Mucosa of descending colon (tissue), 3 donors: ENCODE data around the gene CCDC85C. TPM values are rescaled to one million over a fixed set of nuclear protein-coding genes. Genes with fewer than 3 reads are reported as not detected.

Experiments
- ATAC-seq: fragments of 200-7000 bp; cut with Tn5 transposase; one replicate; pipeline ENCODE4 v1.9.1; 2020; ENCODE audit warnings: mild to moderate bottlenecking, moderate library complexity
- DNase-seq, 3 donors: peaks; one replicate each; pipeline ENCODE4 v3.0.0-alpha.2; 2020
- H3K36me3 ChIP-seq: fragments of 200-600 bp; one replicate; pipeline ENCODE4 v1.8.0; 2021; ENCODE audit warnings: low read depth, mild to moderate bottlenecking
- H3K4me1 ChIP-seq: fragments of 200-600 bp; one replicate; pipeline ENCODE4 v1.8.0; 2021; ENCODE audit warnings: low read depth, mild to moderate bottlenecking
- H3K4me3 ChIP-seq: fragments of 200-600 bp; one replicate; pipeline ENCODE4 v1.8.0; 2021; ENCODE audit warnings: mild to moderate bottlenecking
- H3K9me3 ChIP-seq: fragments of 200-600 bp; one replicate; pipeline ENCODE4 v1.8.0; 2021; ENCODE audit warnings: mild to moderate bottlenecking
- intact Hi-C, 2 donors: fragments of 100-400 bp; cut with DNase I in 1 of 2; cut with micrococcal nuclease in 1 of 2; formaldehyde crosslinking; loops; one replicate each; pipeline versions ENCODE4 v1.11.0 to v1.11.1; 2022; cut with DNase I, micrococcal nuclease
- total RNA-seq, 3 donors: library from RNA; stranded (reverse); fragmentation: NEBNext Ultra II Directional in 2 of 3; extraction: Animal tissue kit (Norgen Biotek cat#: 25700) in 2 of 3; gene quantifications; one replicate each; pipeline versions ENCODE4 v1.2.1 to v1.2.4, GENCODE V29; 2021 to 2023
- TF ChIP-seq, protein P1 (sequence below): fragments of 200-600 bp; IDR thresholded peaks from one replicate; pipeline ENCODE4 v1.8.0; 2022; ENCODE audit warnings: antibody characterized with exemption, mild to moderate bottlenecking
- donor health status: DM: no; HTN: no; CAD: no; lungs with moderate emphysema.
- donor health status: DM: no; HTN: no; CAD: no.
- donor health status: DM: no; HTN: yes; CAD: no.

The CCDC85C gene
- total RNA-seq, 3 donors from 2014 or later: 66.2 to 102 (median 66.2) TPM

GRCh38 chr14:99463974-99464373, 140.0 kb downstream of the CCDC85C start:
- ATAC-seq: no peak
- Histone ChIP-seq H3K4me3 (no peak overlapping the region), H3K4me1 (peaks cover 12% of the 10 kb centered on the region), H3K9me3 (no peaks in the 10 kb centered on the region), H3K36me3 (no peaks in the 10 kb centered on the region)
- intact Hi-C loops: no loop called here
- TF ChIP-seq, protein P1, sequence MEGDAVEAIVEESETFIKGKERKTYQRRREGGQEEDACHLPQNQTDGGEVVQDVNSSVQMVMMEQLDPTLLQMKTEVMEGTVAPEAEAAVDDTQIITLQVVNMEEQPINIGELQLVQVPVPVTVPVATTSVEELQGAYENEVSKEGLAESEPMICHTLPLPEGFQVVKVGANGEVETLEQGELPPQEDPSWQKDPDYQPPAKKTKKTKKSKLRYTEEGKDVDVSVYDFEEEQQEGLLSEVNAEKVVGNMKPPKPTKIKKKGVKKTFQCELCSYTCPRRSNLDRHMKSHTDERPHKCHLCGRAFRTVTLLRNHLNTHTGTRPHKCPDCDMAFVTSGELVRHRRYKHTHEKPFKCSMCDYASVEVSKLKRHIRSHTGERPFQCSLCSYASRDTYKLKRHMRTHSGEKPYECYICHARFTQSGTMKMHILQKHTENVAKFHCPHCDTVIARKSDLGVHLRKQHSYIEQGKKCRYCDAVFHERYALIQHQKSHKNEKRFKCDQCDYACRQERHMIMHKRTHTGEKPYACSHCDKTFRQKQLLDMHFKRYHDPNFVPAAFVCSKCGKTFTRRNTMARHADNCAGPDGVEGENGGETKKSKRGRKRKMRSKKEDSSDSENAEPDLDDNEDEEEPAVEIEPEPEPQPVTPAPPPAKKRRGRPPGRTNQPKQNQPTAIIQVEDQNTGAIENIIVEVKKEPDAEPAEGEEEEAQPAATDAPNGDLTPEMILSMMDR: no peak
- no peak for DNase-seq

- no peaks in the 10 kb centered on the region for H3K36me3 ChIP-seq
- H3K4me3 ChIP-seq: no peak overlapping the region
- ATAC-seq: peak; percentile 54
- TF ChIP-seq, protein P1: no peak
- no peak for DNase-seq
- no peaks in the 10 kb centered on the region for H3K9me3 ChIP-seq
- intact Hi-C loops: no loop called here
- peaks cover 2% of the 10 kb centered on the region for H3K4me1 ChIP-seq
Measured at GRCh38 chr14:99462210-99462609, 141.8 kb downstream of the CCDC85C start.

DNA sequence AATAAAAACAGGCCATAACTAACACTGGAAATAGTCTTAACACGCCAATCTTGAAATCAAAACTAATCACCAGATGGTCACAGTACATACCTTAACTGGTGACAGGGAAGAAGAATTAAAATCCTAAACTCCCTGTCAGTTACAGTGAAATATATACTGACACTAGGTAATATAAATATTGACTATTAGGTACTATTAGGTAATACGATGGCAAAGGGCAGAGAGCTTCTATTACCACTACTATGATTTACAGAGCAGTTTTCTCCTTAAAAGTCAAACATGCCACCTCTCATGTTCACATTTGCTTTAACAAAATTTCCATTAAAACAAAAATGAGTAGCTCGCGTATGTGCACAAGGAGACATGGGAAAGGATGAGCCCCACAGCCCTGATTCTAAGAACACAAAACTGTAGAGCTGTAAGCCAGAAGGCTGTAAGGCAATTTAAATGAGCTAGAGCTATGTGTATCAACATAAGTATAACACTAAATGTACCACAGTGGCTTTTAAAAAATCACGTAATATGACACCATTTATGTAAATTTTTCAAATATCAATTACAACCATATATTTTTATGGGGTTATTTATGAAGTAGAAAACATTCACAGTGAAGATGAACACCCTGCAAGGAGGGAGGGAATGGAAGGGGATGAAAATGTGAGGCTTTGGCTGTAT, 142.5 kb downstream of the CCDC85C start:
- Histone ChIP-seq H3K4me3 (no peak overlapping the region), H3K36me3 (no peaks in the 10 kb centered on the region)
- intact Hi-C loops: no loop called here

DNA sequence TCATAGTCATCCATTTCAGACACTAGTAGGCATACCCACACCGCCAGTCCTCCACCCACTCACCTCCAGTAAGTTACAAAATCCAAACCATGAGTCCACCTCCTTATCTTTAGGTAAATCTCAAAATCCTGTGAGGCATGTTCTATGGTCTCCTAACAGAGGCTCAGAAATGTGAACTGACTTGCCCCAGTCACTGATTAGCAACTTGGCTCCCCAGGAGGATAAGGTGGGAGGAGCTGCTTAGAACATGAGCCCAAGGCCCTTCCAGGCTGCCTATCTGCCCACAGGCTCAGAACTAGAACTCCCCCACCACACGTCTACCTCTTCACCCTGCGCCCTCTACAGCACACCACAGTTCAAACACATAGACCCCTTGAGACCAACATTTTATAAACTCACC, 143.2 kb downstream of the CCDC85C start:
- TF ChIP-seq, protein P1: no peak
- H3K36me3 ChIP-seq: no peaks in the 10 kb centered on the region
- no peaks in the 10 kb centered on the region for H3K4me1 ChIP-seq
- DNase-seq (no peak), ATAC-seq (no peak)
- no peaks in the 10 kb centered on the region for H3K9me3 ChIP-seq
- H3K4me3 ChIP-seq: no peak overlapping the region
- intact Hi-C loops: no loop called here

More for the DNA sequence above, 142.5 kb downstream of the CCDC85C start:
- DNase-seq: no peak
- no peak for ATAC-seq
- H3K9me3 ChIP-seq: no peaks in the 10 kb centered on the region
- no peaks in the 10 kb centered on the region for H3K4me1 ChIP-seq
- TF ChIP-seq, protein P1: no peak

- intact Hi-C loops: no loop called here
- ATAC-seq (no peak), DNase-seq (no peak)
- H3K4me1 ChIP-seq: no peaks in the 10 kb centered on the region
- H3K36me3 ChIP-seq: no peaks in the 10 kb centered on the region
- TF ChIP-seq, protein P1: no peak
- H3K9me3 ChIP-seq: no peaks in the 10 kb centered on the region
- no peak overlapping the region for H3K4me3 ChIP-seq
Measured at GRCh38 chr14:99459481-99460100, 144.4 kb downstream of the CCDC85C start.
